LNCAP (cell line): Measurements from ENCODE around the gene HLA-B.

Source experiments
- CTCF ChIP-seq: fragments of 450-650 bp; IDR thresholded peaks from 2 replicates; pipeline ENCODE4 v1.5.1; 2017; ENCODE audit warnings: mild to moderate bottlenecking

Gene HLA-B

GRCh38 chr6:31309641-31310040 is 47.3 kb downstream of the HLA-B start:
- no peak for TF ChIP-seq CTCF

GRCh38 chr6:31308845-31309175 is 48.2 kb downstream of the HLA-B start:
- TF ChIP-seq CTCF = no peak

GRCh38 chr6:31308050-31308844 is 48.7 kb downstream of the HLA-B start:
- TF ChIP-seq CTCF = no peak

GRCh38 chr6:31307669-31308049 is 49.3 kb downstream of the HLA-B start:
- TF ChIP-seq CTCF = no peak

DNA sequence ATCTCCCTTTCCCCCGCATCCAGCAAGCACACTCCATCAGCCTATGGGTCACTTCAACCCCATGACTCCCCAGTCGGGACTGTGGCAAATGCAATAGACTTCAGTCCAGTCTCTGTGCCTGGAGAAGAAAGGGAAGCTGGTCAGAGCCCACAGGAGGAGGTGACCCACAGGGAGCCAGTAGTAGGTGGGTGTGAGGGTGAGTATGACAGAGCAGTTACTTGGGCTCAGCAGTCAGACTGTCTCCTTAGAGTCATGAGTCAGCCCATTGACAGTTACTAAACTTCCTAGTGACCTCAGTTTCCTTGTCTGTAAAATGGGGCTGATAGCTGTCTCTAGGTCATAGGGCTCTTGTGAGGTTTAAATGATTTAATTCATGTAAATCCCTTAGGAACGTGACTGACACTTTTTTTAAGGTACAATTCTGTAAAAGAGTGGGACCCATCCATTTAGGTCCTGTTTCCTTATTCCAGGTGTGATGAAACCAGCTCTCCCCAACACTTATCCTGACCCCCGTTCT is 51.2 kb downstream of the HLA-B start:
- no peak for TF ChIP-seq CTCF

DNA sequence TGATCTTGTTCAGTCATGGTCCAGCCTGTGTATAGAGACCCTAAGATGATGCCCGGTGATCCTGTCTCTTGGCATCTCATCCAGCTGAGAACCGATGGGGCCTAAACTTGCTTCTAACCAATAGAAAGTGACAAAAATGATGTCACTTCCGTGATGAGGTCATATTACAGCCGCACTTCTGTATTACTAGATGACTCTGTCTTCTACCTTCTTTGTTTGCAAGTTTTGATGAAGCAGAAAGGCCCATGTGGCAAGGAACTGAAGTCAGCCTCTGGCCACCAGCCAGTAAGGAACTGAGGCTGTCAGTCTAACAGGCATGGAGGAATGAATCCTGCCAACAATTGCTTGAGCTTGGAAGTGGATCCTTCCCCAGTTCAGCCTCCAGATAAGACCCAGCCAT is 52.3 kb downstream of the HLA-B start:
- no peak for TF ChIP-seq CTCF
